ENCODE data around the gene HAGHL. TPM values are rescaled to one million over a fixed set of nuclear protein-coding genes. Genes with fewer than 3 reads are reported as not detected.

The HAGHL gene
- total RNA-seq, 4 donors from 2014 or later, result 1.0 to 3.4 TPM; not detected in 2

DNA sequence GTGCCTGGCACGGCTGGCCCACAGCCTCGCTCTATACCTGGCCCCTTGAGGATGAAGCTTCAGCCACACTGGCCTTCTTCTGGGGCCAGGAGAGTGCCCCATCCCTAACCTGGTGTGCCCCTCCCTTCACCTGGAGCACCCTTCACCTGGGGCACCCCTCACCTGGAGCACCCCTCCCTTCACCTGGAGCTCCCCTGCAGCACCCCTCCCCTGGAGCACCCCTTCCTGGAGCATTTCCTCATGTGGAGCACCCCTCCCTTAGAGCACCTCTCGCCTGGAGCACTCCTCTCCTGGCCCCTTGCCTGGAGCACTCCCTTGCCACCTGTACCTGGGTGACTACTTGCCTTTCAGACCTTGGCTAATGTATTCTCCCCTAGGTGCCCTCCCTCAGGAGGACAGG, 18.9 kb upstream of the HAGHL start:
- H3K4me1 ChIP-seq, result peaks cover 0 to 10% of the 10 kb centered on the region in 2 donors
- H3K27ac ChIP-seq, result no peak overlapping the region
- intact Hi-C loops (cut with DNase I; ENCODE audit: low total_unique reads), result no loop called here
- no peak for DNase-seq
- peaks cover 34 to 38% of the 10 kb centered on the region in 2 donors for H3K27me3 ChIP-seq
- no peak for TF ChIP-seq CTCF (IDR thresholded peaks at IDR 0.05)
- TF ChIP-seq POLR2A (IDR thresholded peaks at IDR 0.05), result no peak
- no peak overlapping the region for H3K4me3 ChIP-seq
- H3K36me3 ChIP-seq, result no peaks in the 10 kb centered on the region
- H3K9me3 ChIP-seq, result no peaks in the 10 kb centered on the region

DNA sequence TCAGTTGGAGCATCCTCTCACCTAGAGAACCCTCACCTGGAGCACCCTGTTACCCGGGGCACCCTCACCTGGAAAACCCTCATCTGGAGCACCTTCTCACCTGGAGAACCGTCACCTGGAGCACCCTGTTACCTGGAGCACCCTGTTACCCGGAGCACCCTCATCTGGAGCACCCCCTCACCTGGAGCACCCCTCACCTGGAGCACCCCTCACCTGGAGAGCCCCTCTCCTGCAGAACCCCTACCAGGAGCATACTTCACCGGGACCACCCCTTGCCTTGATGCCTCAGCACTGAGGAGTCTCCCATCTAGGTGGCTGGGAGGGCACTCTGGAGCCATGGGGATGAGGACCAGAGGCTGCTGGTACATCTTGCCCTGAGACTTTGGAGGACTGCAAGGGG, 17.9 kb upstream of the HAGHL start:
- H3K4me3 ChIP-seq, result no peak overlapping the region
- no peak overlapping the region for H3K27ac ChIP-seq
- TF ChIP-seq CTCF (IDR thresholded peaks at IDR 0.05), result no peak
- TF ChIP-seq POLR2A (IDR thresholded peaks at IDR 0.05), result no peak
- intact Hi-C loops (cut with DNase I; ENCODE audit: low total_unique reads), result no loop called here
- DNase-seq, result no peak
- no peaks in the 10 kb centered on the region for H3K9me3 ChIP-seq
- peaks cover 31 to 38% of the 10 kb centered on the region in 2 donors for H3K27me3 ChIP-seq
- peaks cover 0 to 10% of the 10 kb centered on the region in 2 donors for H3K4me1 ChIP-seq
- no peaks in the 10 kb centered on the region for H3K36me3 ChIP-seq

- no peak for DNase-seq
- H3K9me3 ChIP-seq, result no peaks in the 10 kb centered on the region
- H3K27ac ChIP-seq, result no peak overlapping the region
- H3K4me3 ChIP-seq, result no peak overlapping the region
- no peak for TF ChIP-seq POLR2A (IDR thresholded peaks at IDR 0.05)
- TF ChIP-seq CTCF (IDR thresholded peaks at IDR 0.05), result no peak
- intact Hi-C loops (cut with DNase I; ENCODE audit: low total_unique reads), result no loop called here
- peaks cover 0 to 10% of the 10 kb centered on the region in 2 donors for H3K4me1 ChIP-seq
- H3K36me3 ChIP-seq, result no peaks in the 10 kb centered on the region
- H3K27me3 ChIP-seq, result peaks cover 26 to 31% of the 10 kb centered on the region in 2 donors
Observed at GRCh38 chr16:709566-710499, 17.1 kb upstream of the HAGHL start.

GRCh38 chr16:710500-711075, 16.3 kb upstream of the HAGHL start:
- Histone ChIP-seq H3K27me3 (peaks cover 22 to 29% of the 10 kb centered on the region in 2 donors), H3K4me1 (peaks cover 0 to 11% of the 10 kb centered on the region in 2 donors), H3K36me3 (no peaks in the 10 kb centered on the region), H3K9me3 (no peaks in the 10 kb centered on the region), H3K4me3 (no peak overlapping the region), H3K27ac (no peak overlapping the region)
- no peak for DNase-seq
- intact Hi-C loops (cut with DNase I; ENCODE audit: low total_unique reads), result no loop called here
- TF ChIP-seq POLR2A (IDR thresholded peaks at IDR 0.05) (no peak), CTCF (IDR thresholded peaks at IDR 0.05) (no peak)

- TF ChIP-seq POLR2A (IDR thresholded peaks at IDR 0.05) (no peak), CTCF (IDR thresholded peaks at IDR 0.05) (no peak)
- Histone ChIP-seq H3K27ac (no peak overlapping the region), H3K4me1 (peaks cover 2 to 12% of the 10 kb centered on the region in 2 donors), H3K36me3 (no peaks in the 10 kb centered on the region), H3K4me3 (no peak overlapping the region), H3K27me3 (peaks cover 20 to 28% of the 10 kb centered on the region in 2 donors), H3K9me3 (no peaks in the 10 kb centered on the region)
- no peak for DNase-seq
- intact Hi-C loops (cut with DNase I; ENCODE audit: low total_unique reads), result no loop called here
Observed at GRCh38 chr16:711084-711483, 15.8 kb upstream of the HAGHL start.

All from uterus (tissue), 4 donors.